ENCODE measurements around the gene ANKRD63.

The ANKRD63 gene

DNA sequence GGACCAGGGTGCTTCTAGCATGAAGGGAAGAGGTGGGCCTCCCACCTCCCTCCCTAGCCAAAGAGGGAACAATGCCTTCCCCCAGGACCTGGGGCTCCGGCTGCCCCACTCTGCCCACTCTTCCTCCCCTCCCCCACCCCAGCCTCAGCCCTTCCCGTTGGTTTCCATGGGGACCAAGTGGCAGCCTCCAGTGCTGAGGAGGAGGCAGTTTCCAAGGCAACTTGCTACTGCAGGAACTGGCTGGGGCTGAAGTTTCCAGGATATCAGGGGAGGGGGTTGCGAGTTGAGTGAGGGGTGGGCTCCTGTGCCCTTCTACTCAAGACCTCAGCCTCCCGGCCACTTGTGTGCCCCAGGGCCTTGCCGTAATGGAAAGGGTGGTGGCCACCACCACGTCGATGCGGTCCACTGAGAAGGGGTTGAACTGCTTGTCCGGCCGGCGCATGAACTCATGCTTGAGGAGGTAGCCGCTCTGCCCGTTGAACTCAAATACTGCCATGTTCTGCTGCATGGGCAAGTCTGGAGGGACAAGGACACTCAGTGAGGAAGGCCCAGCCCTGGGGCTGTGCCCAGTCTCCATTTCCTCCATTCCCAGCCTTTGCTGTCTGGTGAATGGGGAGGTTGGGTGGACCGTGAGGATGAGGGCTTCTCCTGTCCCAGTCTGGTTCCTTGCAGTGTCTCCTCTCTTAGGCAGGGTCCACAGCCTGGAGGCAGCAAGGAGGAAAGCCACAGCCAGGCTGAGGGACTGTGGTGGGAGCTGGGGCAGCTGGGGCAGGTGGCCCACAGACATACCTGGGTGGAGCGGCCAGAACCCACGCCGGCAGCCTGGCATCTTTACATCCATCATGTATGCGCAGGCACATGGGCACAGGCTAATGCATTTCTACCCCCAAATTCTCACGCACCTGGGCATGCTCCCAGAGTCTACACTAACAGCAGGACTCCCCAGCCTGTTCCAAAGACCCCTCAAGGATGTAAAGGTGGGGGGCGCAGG lies 11.3 kb upstream of the ANKRD63 start:
- no peak for DNase-seq

GRCh38 chr15:40293006-40293405 lies 10.1 kb upstream of the ANKRD63 start:
- DNase-seq: no peak

DNA sequence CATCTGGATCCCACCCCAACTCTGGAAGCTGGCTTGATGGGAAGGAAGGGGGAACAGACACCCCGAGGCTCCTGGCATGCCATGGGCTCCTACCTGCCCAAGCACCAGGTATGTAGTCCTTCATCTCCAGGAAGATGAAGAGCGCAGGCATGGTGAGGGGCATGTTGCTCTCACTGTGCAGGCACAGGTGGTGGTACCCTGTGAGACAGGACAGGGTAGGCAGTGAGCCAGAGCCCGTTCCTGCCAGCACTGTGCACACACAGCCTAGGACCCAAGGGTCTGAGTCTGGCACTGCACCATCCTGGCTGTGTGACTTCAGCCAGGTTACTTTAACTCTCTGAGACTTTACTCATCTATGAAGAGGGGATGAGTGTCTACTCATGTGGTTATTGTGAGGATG lies 9.4 kb upstream of the ANKRD63 start:
- DNase-seq: no peak

DNA sequence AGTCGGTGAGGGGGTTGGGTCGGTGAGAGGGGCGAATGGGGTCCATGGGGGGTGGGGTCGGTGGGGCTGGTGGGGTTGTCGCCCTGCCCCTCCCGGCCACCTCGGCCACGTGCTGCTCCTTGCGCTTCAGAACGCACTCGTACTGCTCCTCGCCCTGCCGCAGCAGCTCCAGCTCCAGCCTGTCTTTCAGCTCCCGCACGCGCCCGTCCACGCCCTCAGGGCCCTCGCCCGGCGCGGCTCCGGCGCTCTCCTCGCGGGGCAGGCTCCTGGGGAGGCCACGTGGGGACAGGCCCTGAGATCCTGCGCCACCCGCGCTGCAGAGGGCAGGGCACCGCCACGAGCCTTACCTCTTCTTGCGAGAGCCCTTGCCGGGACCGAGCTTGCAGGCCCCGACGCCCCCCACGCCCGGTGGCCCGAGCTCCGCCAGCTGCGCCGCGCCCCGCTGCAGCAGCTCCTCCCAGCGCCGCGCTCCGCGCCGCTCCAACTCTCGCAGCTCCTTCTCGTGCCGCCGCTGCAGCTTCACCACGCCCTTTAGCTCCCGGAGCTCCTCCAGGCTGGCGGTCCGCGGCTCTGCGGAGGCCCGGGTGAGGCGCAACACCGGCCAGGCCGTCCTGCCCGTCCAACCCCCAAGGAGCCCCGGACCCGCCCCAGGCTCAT lies 8.2 kb upstream of the ANKRD63 start:
- DNase-seq: peak; percentile 69

GRCh38 chr15:40290545-40290917 lies 7.7 kb upstream of the ANKRD63 start:
- DNase-seq: no peak

GRCh38 chr15:40289140-40289775 lies 6.4 kb upstream of the ANKRD63 start:
- no peak for DNase-seq

GRCh38 chr15:40287968-40288367 lies 5.1 kb upstream of the ANKRD63 start:
- DNase-seq: no peak

GRCh38 chr15:40287505-40287904 lies 4.6 kb upstream of the ANKRD63 start:
- DNase-seq: no peak

GRCh38 chr15:40286794-40287193 lies 3.9 kb upstream of the ANKRD63 start:
- no peak for DNase-seq

DNA sequence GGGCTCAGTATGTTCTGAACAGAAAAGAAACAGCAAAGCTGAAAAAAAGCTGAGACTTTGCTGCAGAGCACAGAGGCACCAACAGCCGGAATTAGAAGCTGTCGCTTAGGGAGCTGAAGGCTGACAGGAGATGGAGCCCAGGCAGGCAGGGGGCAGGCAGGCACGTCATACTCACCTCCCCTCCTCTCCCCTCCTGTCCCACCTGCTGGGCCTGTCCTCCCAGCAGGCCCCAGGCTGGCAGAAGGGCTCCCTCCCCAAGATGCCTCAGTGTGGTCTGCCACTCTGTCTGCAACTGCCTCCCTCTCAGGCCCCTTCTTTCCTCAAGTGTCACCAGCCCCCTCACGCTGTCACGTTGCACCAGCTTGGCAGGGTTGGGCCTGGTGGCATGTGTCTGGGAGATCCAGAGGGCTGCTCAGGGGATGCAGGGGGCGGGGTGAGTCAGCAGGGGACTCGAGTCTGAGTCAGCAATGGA lies 3.2 kb upstream of the ANKRD63 start:
- DNase-seq: no peak

DNA sequence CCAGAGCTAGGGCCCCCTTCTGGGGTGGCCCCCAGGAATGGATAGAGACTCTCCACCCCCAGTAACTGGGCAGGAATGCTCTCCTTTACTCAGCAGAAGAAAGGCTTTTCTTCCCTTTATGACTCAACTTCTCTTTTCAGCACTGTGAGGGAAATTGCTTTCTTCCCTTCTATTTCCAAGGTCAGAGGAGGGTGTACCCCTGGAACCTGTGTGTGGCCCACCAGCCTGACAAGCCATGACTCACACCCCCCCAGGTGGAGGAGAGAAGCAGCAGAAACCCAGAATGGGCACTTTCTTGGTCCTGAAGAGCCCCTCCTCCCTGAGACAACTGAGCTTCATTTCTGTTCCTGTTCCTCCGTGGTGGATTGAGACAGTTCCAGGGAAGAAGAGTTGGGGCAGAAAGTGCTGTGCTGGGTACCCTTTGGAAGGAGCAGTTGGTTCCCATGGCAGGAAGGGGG lies 2.7 kb upstream of the ANKRD63 start:
- no peak for DNase-seq

- no peak for DNase-seq
Observed at GRCh38 chr15:40285151-40285550, 2.3 kb upstream of the ANKRD63 start.

DNA sequence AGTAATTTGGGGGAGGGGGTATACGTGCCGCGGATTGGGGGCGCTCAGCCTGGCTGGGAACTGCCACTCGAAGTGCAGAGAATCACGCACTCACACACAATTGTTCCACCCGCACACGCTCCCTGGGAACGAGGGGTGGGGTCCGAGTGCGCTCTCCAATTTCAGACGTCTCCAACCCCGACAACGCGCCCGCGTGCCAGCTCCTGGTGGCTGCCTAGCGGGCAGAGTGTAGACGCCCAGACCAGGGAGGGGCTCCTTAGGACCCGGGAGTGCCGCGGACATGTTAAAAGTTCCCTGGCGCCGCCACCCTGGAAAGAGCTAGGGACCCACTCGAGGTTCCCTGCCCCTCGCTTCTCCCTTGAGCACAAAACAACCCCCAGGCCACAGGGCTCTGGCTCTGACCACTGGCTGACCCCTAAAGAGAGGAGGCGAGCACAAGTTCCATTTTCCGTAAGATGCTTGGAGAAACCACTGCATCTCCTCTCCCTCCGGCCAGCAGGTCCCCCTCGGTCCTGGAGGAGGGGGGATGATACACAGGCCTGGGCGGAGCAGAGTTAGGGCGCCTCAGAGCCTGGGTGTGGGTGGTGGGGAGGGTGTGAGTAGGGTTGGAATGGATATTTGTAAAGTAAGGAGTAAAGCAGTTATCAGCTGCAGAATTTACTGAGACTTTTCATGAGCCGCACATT lies 894 bp upstream of the ANKRD63 start:
- no peak for DNase-seq

- no peak for DNase-seq
Observed at GRCh38 chr15:40282147-40282868, 556 bp downstream of the ANKRD63 start.

- DNase-seq: no peak
Observed at GRCh38 chr15:40281801-40282146, 1.1 kb downstream of the ANKRD63 start.

DNA sequence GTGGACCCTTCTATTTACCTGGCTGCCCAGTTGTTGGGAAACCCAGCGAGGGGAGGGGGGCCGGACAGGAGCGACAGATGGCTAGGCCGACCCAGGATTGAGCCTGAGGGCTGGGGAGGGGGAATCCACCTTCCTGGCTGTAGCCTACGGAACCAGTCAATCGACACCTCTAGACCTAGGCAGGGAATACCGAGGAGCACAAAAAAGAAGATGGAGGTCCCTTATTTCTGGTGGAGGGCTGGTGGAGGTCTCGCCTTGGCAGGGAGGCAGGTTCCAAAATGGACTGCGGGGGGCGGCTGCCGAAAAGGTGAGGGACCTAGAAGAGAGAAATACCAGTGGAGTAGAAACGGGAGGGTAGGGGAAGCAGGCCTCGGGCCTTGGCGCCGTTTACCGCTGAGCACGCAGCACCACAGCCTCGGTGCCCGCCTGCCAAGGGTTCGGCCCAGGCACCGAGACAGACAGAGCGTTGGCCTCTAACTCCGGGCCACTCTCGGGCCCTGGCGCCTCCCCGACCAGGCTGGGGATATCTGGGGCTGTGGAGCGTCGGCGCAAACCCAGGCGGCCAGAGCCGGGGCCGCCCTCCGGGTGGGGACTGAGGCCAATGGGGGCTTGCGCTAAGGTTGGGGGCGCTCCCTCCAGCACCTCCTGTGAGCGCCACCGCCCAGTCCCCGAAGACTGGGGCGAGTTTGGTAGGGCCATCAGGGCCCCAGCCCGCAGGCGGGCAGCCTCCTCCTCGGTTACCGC lies 1.6 kb downstream of the ANKRD63 start:
- DNase-seq: no peak

DNA sequence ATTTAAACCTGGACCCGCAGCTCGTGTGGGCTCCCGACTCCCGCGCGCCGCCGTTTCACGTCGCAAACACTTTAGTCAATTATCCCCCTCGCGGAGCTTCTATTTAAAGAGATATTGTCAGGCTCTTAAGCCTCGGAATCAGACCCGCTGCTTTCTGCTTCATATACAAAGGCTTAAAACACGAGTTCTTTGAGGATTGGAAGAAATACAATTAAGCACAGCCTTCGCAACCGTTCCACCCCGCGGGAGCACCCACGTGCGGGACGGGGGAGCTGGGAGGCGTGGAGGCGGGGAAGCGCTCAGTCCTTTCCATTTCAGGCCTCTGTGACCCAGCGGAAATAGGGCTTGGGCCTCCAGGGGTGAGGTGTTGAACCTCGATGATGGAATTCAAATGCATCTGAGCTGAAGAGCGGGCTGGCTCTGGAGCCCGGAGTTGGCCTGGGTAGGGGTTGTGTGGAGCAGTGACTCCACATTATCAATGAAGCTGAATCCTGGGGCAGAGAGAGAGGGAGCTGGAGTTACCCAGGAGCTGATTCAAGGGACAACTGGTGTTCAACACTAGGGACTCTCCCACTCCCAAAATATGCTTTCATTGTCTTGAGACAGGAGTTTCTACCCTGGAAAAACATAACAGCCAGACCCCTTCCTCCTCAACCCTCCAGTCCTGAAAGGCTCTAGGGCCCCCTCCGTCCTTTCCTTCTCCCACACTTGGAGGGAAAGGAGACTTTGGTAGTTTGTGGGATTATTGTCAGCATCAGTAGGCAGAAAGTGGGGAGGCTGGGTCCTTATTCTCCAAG lies 2.4 kb downstream of the ANKRD63 start:
- no peak for DNase-seq

- DNase-seq: peak; percentile 89
Observed at GRCh38 chr15:40279437-40280141, 3.3 kb downstream of the ANKRD63 start.

GRCh38 chr15:40278026-40278425 lies 4.8 kb downstream of the ANKRD63 start:
- no peak for DNase-seq

GRCh38 chr15:40277471-40277870 lies 5.4 kb downstream of the ANKRD63 start:
- DNase-seq: no peak

Data from right forelimb (tissue), 1 donor.